ENCODE results near the gene PAGE4. TPM values are rescaled to one million over a fixed set of nuclear protein-coding genes. Genes with fewer than 3 reads are reported as not detected.

PAGE4 gene
- total RNA-seq, 1 experiment from 2014 or later, result not detected

GRCh38 chrX:49876750-49877149 is 47.6 kb downstream of the PAGE4 start:
- peak; percentile 15 for DNase-seq (ENCODE audit: low spot score)

DNA sequence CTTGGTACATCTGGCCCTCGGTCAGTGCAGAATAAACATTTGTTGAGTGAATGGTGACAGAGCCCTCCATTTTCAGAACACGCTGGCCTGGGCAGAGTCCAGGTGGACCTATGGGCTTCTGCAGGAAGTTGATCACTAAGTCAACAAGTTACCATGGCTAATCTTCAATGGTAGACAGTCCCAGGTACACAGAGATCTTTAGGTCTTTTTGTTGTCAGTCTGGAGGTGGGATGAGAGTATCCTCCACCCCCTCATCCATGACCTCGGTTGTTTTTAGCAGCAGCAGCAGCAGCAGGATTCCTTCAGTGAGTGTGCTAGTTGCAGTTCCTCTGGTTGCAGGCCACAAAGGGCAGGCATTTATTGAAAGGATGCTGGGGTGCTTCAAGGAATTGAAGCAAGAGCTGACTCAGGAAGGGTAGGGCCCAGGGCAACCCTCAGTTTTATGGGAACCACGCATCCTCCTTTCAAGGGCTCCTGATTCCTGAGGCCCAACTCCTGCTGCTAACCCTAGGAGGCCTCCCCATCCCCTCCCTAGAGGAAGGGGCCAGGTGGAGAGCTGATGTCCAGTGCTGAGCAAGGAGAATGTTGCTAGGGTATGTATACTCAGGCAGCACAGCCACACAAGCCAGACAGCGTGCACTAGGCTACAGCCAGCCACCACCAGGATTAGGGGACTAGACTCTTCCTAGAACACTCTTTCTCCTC is 48.4 kb downstream of the PAGE4 start:
- DNase-seq (ENCODE audit: low spot score), result no peak

- DNase-seq (ENCODE audit: low spot score), result no peak
These were observed 49.2 kb downstream of the PAGE4 start for GRCh38 chrX:49878128-49878833.

- peak; percentile 83 for DNase-seq (ENCODE audit: low spot score)
These were observed 49.9 kb downstream of the PAGE4 start, which contains the start of gene USP27X for GRCh38 chrX:49878834-49879655. Gene USP27X, plus strand, starts transcription at chrX:49879484. Its CDS starts 824 bp downstream, at chrX:49880308.

DNA sequence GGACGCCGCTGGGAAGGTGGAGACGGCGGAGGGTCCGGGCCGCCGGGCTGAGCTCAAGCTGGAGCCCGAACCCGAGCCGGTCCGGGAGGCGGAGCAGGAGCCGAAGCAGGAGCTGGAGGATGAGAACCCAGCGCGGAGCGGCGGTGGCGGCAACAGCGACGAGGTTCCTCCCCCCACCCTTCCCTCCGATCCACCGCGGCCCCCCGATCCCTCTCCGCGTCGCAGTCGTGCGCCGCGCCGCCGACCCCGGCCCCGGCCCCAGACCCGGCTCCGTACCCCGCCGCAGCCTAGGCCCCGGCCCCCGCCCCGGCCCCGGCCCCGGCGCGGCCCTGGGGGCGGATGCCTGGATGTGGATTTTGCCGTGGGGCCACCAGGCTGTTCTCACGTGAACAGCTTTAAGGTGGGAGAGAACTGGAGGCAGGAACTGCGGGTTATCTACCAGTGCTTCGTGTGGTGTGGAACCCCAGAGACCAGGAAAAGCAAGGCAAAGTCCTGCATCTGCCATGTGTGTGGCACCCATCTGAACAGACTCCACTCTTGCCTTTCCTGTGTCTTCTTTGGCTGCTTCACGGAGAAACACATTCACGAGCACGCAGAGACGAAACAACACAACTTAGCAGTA is 50.7 kb downstream of the PAGE4 start:
- DNase-seq (ENCODE audit: low spot score), result no peak

DNA sequence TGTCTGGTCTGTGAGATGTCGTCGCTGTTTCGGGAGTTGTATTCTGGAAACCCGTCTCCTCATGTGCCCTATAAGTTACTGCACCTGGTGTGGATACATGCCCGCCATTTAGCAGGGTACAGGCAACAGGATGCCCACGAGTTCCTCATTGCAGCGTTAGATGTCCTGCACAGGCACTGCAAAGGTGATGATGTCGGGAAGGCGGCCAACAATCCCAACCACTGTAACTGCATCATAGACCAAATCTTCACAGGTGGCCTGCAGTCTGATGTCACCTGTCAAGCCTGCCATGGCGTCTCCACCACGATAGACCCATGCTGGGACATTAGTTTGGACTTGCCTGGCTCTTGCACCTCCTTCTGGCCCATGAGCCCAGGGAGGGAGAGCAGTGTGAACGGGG is 51.6 kb downstream of the PAGE4 start:
- DNase-seq (ENCODE audit: low spot score), result no peak

Other genes with a start within 250 kb of the PAGE4 start
- gene GAGE12H, start 249.4 kb upstream of the PAGE4 start, total RNA-seq (2014; rRNA removed; shearing (Covaris generic)), result not detected in 2 replicates
- gene GAGE2A, start 239.8 kb upstream of the PAGE4 start, total RNA-seq (2014; rRNA removed; shearing (Covaris generic)), result not detected in 2 replicates
- not detected in 2 replicates for gene GAGE1, start 230.3 kb upstream of the PAGE4 start, total RNA-seq (2014; rRNA removed; shearing (Covaris generic))
- gene PAGE1, start 133.3 kb upstream of the PAGE4 start, total RNA-seq (2014; rRNA removed; shearing (Covaris generic)), result 0.39 and 0.41 TPM in 2 replicates
- gene USP27X, start 50.2 kb downstream of the PAGE4 start, total RNA-seq (2014; rRNA removed; shearing (Covaris generic)), result 1.1 and 3.5 TPM in 2 replicates
- 2.4 and 3.6 TPM in 2 replicates for gene CLCN5, start 93.3 kb downstream of the PAGE4 start, total RNA-seq (2014; rRNA removed; shearing (Covaris generic))